MM.1S (cell line): ENCODE data around the gene TENT5C.

Source experiments
- DNase-seq: peaks from one replicate; pipeline ENCODE4 v3.0.0-alpha.2; 2015
- H2AFZ ChIP-seq: fragments of 300-600 bp; sonication (generic); 2 replicates; pipeline ENCODE4 v1.6.0; 2016; ENCODE audit warnings: antibody characterized with exemption, low read length
- H3F3A ChIP-seq: fragments of 300-600 bp; sonication (generic); 2 replicates; pipeline ENCODE4 v1.6.1; 2016; ENCODE audit warnings: mild to moderate bottlenecking, antibody characterized with exemption, low read length, moderate library complexity, mixed read lengths; ENCODE audit not compliant: insufficient read depth
- H3K27ac ChIP-seq: fragments of 300-600 bp; sonication (generic); 2 replicates; pipeline ENCODE4 v1.5.1; 2016; ENCODE audit warnings: mild to moderate bottlenecking, low read length
- H3K27me3 ChIP-seq: fragments of 300-600 bp; sonication (generic); replicated peaks from 2 replicates; pipeline ENCODE4 v1.6.0; 2016; ENCODE audit warnings: low read length; ENCODE audit not compliant: insufficient read depth
- H3K36me3 ChIP-seq: fragments of 300-600 bp; sonication (generic); replicated peaks from 2 replicates; pipeline ENCODE4 v1.6.1; 2016; ENCODE audit warnings: mild to moderate bottlenecking, low read length, mixed read lengths; ENCODE audit not compliant: insufficient read depth
- H3K4me1 ChIP-seq: fragments of 300-600 bp; sonication (generic); 2 replicates; pipeline ENCODE4 v1.6.1; 2016; ENCODE audit warnings: low read length, mixed read lengths
- H3K4me2 ChIP-seq: fragments of 300-600 bp; sonication (generic); 2 replicates; pipeline ENCODE4 v1.6.0; 2016; ENCODE audit warnings: low read depth, low read length
- H3K4me3 ChIP-seq: fragments of 300-600 bp; sonication (generic); 2 replicates; pipeline ENCODE4 v1.5.1; 2016; ENCODE audit warnings: low read length, mixed read lengths
- H3K79me2 ChIP-seq: fragments of 300-600 bp; sonication (generic); 2 replicates; pipeline ENCODE4 v1.6.1; 2016; ENCODE audit warnings: mixed run types, low read length, mixed read lengths
- H3K9ac ChIP-seq: fragments of 300-600 bp; sonication (generic); 2 replicates; pipeline ENCODE4 v1.6.1; 2016; ENCODE audit warnings: low read length, mixed read lengths
- H3K9me2 ChIP-seq: fragments of 300-600 bp; sonication (generic); replicated peaks from 2 replicates; pipeline ENCODE4 v1.6.1; 2016; ENCODE audit warnings: mild to moderate bottlenecking, low read length, mixed read lengths; ENCODE audit not compliant: insufficient read depth
- H3K9me3 ChIP-seq: fragments of 300-600 bp; sonication (generic); replicated peaks from 2 replicates; pipeline ENCODE4 v1.6.1; 2016; ENCODE audit warnings: mild to moderate bottlenecking, low read length, mixed read lengths; ENCODE audit not compliant: insufficient read depth
- H4K20me1 ChIP-seq: fragments of 300-600 bp; sonication (generic); 2 replicates; pipeline ENCODE4 v1.6.1; 2016; ENCODE audit warnings: mild to moderate bottlenecking, low read length, moderate library complexity, mixed read lengths; ENCODE audit not compliant: insufficient read depth
- CTCF ChIP-seq: fragments of 300-600 bp; sonication (generic); IDR thresholded peaks from 2 replicates; pipeline ENCODE4 v1.5.1; 2016; ENCODE audit warnings: antibody characterized with exemption, low read length, mixed read lengths
- EZH2 ChIP-seq: fragments of 300-600 bp; sonication (generic); optimal IDR thresholded peaks from 2 replicates; pipeline ENCODE3; 2017; ENCODE audit warnings: low read depth, mild to moderate bottlenecking, antibody characterized with exemption, low read length, mixed read lengths
- EZH2phosphoT487 ChIP-seq: fragments of 300-600 bp; sonication (generic); IDR thresholded peaks from 2 replicates; pipeline ENCODE4 v1.6.1; 2018; ENCODE audit warnings: antibody characterized with exemption, low read length

The TENT5C gene

GRCh38 chr1:117575586-117576225 is 30.1 kb upstream of the TENT5C start:
- Histone ChIP-seq H3F3A (no peaks in the 10 kb centered on the region), H4K20me1 (no peaks in the 10 kb centered on the region), H3K4me2 (no peak overlapping the region), H3K27ac (no peak overlapping the region), H3K9me2 (no peaks in the 10 kb centered on the region), H3K4me1 (0 out of 2 replicates have a peak, but pooled peaks cover 15% of the 10 kb centered on the region), H3K9me3 (no peaks in the 10 kb centered on the region), H2AFZ (no peak overlapping the region), H3K79me2 (no peaks in the 10 kb centered on the region), H3K27me3 (no peaks in the 10 kb centered on the region), H3K9ac (no peak overlapping the region), H3K36me3 (no peaks in the 10 kb centered on the region), H3K4me3 (no peak overlapping the region)
- TF ChIP-seq EZH2phosphoT487: no peak
- TF ChIP-seq EZH2: no peak
- no peak for TF ChIP-seq CTCF
- DNase-seq: no peak

GRCh38 chr1:117576236-117576635 is 29.6 kb upstream of the TENT5C start:
- Histone ChIP-seq H3K9me3 (no peaks in the 10 kb centered on the region), H4K20me1 (no peaks in the 10 kb centered on the region), H3K36me3 (no peaks in the 10 kb centered on the region), H3K79me2 (no peaks in the 10 kb centered on the region), H3K27me3 (no peaks in the 10 kb centered on the region), H3K27ac (no peak overlapping the region), H3F3A (no peaks in the 10 kb centered on the region), H2AFZ (no peak overlapping the region), H3K4me2 (no peak overlapping the region), H3K9me2 (no peaks in the 10 kb centered on the region), H3K4me3 (no peak overlapping the region), H3K4me1 (0 out of 2 replicates have a peak, but pooled peaks cover 11% of the 10 kb centered on the region), H3K9ac (no peak overlapping the region)
- no peak for DNase-seq
- TF ChIP-seq EZH2 (no peak), CTCF (no peak), EZH2phosphoT487 (no peak)

DNA sequence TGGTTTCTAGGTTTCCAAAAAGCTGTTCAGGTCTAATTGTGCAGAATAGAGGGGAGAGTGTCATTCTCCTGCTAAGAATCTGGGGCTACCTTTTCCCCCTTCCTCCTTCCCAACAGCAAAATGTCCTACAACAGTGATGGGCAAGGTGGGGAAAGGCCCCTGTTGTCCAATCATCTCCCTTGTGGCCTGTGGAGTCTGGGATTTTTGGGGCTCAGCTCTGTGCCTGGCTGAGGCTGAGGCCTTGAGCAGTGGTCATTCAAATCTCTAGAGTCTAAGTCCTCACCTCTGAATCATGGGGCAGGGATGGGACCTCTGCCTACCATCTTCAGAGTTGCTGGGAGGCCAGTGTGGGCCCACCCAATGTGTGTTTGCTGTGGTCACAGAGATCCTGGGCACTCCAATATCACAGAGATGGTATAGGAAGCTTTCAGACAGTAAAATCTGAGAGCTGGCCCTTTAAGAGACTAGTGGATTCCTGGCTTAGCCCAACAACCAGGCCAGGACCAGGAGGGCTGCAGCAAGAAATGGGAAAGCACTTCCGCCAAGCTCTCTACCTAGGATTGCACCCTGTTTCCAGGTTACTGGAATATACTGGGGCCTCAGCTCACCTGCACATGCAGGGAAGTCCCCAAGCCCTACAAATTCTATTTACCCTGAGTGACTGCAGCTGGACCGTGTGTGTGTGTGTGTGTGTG is 28.5 kb upstream of the TENT5C start:
- no peak overlapping the region for H3K4me2 ChIP-seq
- H3K27ac ChIP-seq: no peak overlapping the region
- H3K9ac ChIP-seq: no peak overlapping the region
- H3K36me3 ChIP-seq: no peaks in the 10 kb centered on the region
- 0 out of 2 replicates have a peak, but pooled peaks cover 4% of the 10 kb centered on the region for H3K4me1 ChIP-seq
- H3F3A ChIP-seq: no peaks in the 10 kb centered on the region
- H4K20me1 ChIP-seq: no peaks in the 10 kb centered on the region
- DNase-seq: no peak
- H3K79me2 ChIP-seq: no peaks in the 10 kb centered on the region
- H3K9me2 ChIP-seq: no peaks in the 10 kb centered on the region
- H3K27me3 ChIP-seq: no peaks in the 10 kb centered on the region
- TF ChIP-seq CTCF: no peak
- TF ChIP-seq EZH2: no peak
- no peak for TF ChIP-seq EZH2phosphoT487
- no peaks in the 10 kb centered on the region for H3K9me3 ChIP-seq
- no peak overlapping the region for H2AFZ ChIP-seq
- no peak overlapping the region for H3K4me3 ChIP-seq
